Measurements from ENCODE around the gene PPFIBP1.

PPFIBP1 gene

GRCh38 chr12:27576667-27577347 lies 52.8 kb downstream of the PPFIBP1 start:
- no peaks in the 10 kb centered on the region for H3K9me3 ChIP-seq (ENCODE audit: low read length)
- TF ChIP-seq, protein P1, sequence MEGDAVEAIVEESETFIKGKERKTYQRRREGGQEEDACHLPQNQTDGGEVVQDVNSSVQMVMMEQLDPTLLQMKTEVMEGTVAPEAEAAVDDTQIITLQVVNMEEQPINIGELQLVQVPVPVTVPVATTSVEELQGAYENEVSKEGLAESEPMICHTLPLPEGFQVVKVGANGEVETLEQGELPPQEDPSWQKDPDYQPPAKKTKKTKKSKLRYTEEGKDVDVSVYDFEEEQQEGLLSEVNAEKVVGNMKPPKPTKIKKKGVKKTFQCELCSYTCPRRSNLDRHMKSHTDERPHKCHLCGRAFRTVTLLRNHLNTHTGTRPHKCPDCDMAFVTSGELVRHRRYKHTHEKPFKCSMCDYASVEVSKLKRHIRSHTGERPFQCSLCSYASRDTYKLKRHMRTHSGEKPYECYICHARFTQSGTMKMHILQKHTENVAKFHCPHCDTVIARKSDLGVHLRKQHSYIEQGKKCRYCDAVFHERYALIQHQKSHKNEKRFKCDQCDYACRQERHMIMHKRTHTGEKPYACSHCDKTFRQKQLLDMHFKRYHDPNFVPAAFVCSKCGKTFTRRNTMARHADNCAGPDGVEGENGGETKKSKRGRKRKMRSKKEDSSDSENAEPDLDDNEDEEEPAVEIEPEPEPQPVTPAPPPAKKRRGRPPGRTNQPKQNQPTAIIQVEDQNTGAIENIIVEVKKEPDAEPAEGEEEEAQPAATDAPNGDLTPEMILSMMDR (IDR thresholded peaks at IDR 0.05; ENCODE audit: low read length) = no peak
- no peak for TF ChIP-seq EZH2 (IDR thresholded peaks at IDR 0.05; ENCODE audit: borderline replicate concordance, low read length)
- no peaks in the 10 kb centered on the region for H3K4me1 ChIP-seq (ENCODE audit: insufficient read depth, low read length, severe bottlenecking)
- H3K36me3 ChIP-seq (ENCODE audit: insufficient read depth, low read length) = no peaks in the 10 kb centered on the region
- no peaks in the 10 kb centered on the region for H3K9me2 ChIP-seq (ENCODE audit: low read depth, low read length)
- H3K4me3 ChIP-seq (ENCODE audit: low read depth, low read length, poor library complexity, severe bottlenecking) = no peak overlapping the region
- no peak overlapping the region for H3K27ac ChIP-seq (ENCODE audit: low read depth, low read length, poor library complexity, severe bottlenecking)
- H4K20me1 ChIP-seq (ENCODE audit: insufficient read depth, low read length) = no peaks in the 10 kb centered on the region
- no peaks in the 10 kb centered on the region for H3F3A ChIP-seq (ENCODE audit: insufficient read depth, low read length)
- no peak overlapping the region for H2AFZ ChIP-seq (ENCODE audit: low read length)
- no peak overlapping the region for H3K4me2 ChIP-seq (ENCODE audit: low read length)
- no peaks in the 10 kb centered on the region for H3K27me3 ChIP-seq (ENCODE audit: insufficient read depth, low read length)
- H3K79me2 ChIP-seq (ENCODE audit: insufficient read depth, low read length) = no peaks in the 10 kb centered on the region
- no peak overlapping the region for H3K9ac ChIP-seq (ENCODE audit: low read length)

DNA sequence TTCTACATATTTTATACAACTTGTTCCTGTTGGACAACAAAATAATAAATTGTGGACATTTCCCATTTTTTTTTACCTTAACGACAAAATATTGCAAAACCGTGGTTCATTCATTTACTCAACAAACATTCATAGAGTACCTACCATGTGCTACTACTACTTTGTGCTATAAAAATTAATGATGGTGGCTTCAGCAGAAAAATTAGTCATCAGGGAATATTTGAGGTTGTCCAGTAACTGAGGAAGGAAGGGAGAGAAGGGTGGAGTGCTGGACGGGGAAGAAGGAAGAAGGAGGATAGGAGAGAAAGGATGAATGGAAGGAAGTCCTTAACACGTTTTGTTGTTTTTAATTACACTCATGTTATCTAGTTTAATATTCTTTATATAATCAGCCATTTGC lies 53.7 kb downstream of the PPFIBP1 start:
- no peak overlapping the region for H2AFZ ChIP-seq (ENCODE audit: low read length)
- H3F3A ChIP-seq (ENCODE audit: insufficient read depth, low read length) = no peaks in the 10 kb centered on the region
- H3K9me3 ChIP-seq (ENCODE audit: low read length) = no peaks in the 10 kb centered on the region
- H3K9me2 ChIP-seq (ENCODE audit: low read depth, low read length) = no peaks in the 10 kb centered on the region
- H3K79me2 ChIP-seq (ENCODE audit: insufficient read depth, low read length) = no peaks in the 10 kb centered on the region
- H4K20me1 ChIP-seq (ENCODE audit: insufficient read depth, low read length) = no peaks in the 10 kb centered on the region
- no peak overlapping the region for H3K4me2 ChIP-seq (ENCODE audit: low read length)
- H3K27me3 ChIP-seq (ENCODE audit: insufficient read depth, low read length) = no peaks in the 10 kb centered on the region
- no peaks in the 10 kb centered on the region for H3K36me3 ChIP-seq (ENCODE audit: insufficient read depth, low read length)
- H3K27ac ChIP-seq (ENCODE audit: low read depth, low read length, poor library complexity, severe bottlenecking) = no peak overlapping the region
- TF ChIP-seq, protein P1 (IDR thresholded peaks at IDR 0.05; ENCODE audit: low read length) = no peak
- TF ChIP-seq EZH2 (IDR thresholded peaks at IDR 0.05; ENCODE audit: borderline replicate concordance, low read length) = no peak
- no peaks in the 10 kb centered on the region for H3K4me1 ChIP-seq (ENCODE audit: insufficient read depth, low read length, severe bottlenecking)
- no peak overlapping the region for H3K4me3 ChIP-seq (ENCODE audit: low read depth, low read length, poor library complexity, severe bottlenecking)
- no peak overlapping the region for H3K9ac ChIP-seq (ENCODE audit: low read length)

GRCh38 chr12:27578689-27579372 lies 54.8 kb downstream of the PPFIBP1 start:
- no peak overlapping the region for H2AFZ ChIP-seq (ENCODE audit: low read length)
- H3F3A ChIP-seq (ENCODE audit: insufficient read depth, low read length) = no peaks in the 10 kb centered on the region
- H3K36me3 ChIP-seq (ENCODE audit: insufficient read depth, low read length) = no peaks in the 10 kb centered on the region
- H3K9me2 ChIP-seq (ENCODE audit: low read depth, low read length) = no peaks in the 10 kb centered on the region
- H3K27ac ChIP-seq (ENCODE audit: low read depth, low read length, poor library complexity, severe bottlenecking) = no peak overlapping the region
- no peak overlapping the region for H3K9ac ChIP-seq (ENCODE audit: low read length)
- H3K4me3 ChIP-seq (ENCODE audit: low read depth, low read length, poor library complexity, severe bottlenecking) = no peak overlapping the region
- no peaks in the 10 kb centered on the region for H4K20me1 ChIP-seq (ENCODE audit: insufficient read depth, low read length)
- H3K4me2 ChIP-seq (ENCODE audit: low read length) = no peak overlapping the region
- TF ChIP-seq, protein P1 (IDR thresholded peaks at IDR 0.05; ENCODE audit: low read length) = no peak
- TF ChIP-seq EZH2 (IDR thresholded peaks at IDR 0.05; ENCODE audit: borderline replicate concordance, low read length) = no peak
- H3K27me3 ChIP-seq (ENCODE audit: insufficient read depth, low read length) = no peaks in the 10 kb centered on the region
- no peaks in the 10 kb centered on the region for H3K79me2 ChIP-seq (ENCODE audit: insufficient read depth, low read length)
- H3K4me1 ChIP-seq (ENCODE audit: insufficient read depth, low read length, severe bottlenecking) = no peaks in the 10 kb centered on the region
- no peaks in the 10 kb centered on the region for H3K9me3 ChIP-seq (ENCODE audit: low read length)

Measured in OCI-LY1 (cell line).